GM12865 (cell line): ENCODE results near the gene CLASP1.

Source experiments
- DNase-seq: peaks from one replicate; pipeline ENCODE4 v3.0.0; 2010; ENCODE audit warnings: low read depth
- H3K4me3 ChIP-seq: 2 replicates; pipeline ENCODE4 v1.5.1; 2011; ENCODE audit warnings: mild to moderate bottlenecking, low read depth, low read length, control low read depth
- TF ChIP-seq, protein P1 (sequence below): IDR thresholded peaks from 2 replicates; pipeline ENCODE4 v1.5.1; 2011; ENCODE audit warnings: low read length, control low read depth, low read depth, inconsistent platforms; ENCODE audit not compliant: insufficient read depth; ENCODE audit errors: missing control alignments

CLASP1 gene

DNA sequence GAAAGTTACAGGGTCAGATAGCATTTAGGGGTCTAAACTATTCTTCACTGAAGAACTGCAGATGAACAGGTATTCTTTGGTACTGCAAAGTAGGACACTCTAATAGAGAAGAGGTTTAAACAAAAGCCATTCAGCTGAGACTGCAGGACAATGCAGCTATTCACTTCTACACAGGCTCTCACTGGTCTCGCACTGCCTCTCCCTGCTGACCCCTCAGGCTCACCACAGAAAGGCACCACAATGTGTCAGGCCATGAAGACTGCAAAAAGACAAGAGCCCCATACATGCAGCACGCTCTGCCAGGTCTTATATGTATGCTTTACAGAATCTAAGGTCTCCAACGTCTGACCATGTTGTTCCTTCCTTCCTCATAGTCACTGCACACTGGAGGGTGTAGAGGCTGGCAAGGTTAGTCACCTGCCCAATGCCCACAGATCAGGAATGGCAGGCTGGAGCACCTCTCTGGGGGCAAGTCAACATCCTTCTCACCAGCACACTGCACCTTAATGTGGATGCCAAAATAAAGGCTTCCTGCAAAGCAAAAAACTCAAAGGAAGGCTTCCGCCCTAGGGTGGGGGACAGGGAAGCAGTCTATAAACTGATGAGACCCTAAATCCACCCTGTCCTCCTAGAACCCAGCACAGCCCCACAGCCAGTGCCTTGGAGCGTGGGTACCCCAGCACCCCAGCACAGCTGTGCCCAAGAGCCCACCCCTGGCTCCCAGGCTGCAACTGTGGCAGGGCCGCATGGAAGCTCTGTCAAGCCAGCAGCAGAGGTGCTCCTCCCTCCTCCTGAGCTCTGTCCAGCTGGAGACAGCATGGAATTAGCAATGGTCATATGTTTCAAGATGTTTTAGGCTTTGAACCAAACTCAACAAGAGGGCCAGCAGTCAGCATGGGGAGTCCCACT, 129.3 kb downstream of the CLASP1 start:
- no peak overlapping the region for H3K4me3 ChIP-seq
- DNase-seq = no peak
- TF ChIP-seq, protein P1, sequence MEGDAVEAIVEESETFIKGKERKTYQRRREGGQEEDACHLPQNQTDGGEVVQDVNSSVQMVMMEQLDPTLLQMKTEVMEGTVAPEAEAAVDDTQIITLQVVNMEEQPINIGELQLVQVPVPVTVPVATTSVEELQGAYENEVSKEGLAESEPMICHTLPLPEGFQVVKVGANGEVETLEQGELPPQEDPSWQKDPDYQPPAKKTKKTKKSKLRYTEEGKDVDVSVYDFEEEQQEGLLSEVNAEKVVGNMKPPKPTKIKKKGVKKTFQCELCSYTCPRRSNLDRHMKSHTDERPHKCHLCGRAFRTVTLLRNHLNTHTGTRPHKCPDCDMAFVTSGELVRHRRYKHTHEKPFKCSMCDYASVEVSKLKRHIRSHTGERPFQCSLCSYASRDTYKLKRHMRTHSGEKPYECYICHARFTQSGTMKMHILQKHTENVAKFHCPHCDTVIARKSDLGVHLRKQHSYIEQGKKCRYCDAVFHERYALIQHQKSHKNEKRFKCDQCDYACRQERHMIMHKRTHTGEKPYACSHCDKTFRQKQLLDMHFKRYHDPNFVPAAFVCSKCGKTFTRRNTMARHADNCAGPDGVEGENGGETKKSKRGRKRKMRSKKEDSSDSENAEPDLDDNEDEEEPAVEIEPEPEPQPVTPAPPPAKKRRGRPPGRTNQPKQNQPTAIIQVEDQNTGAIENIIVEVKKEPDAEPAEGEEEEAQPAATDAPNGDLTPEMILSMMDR = no peak

DNA sequence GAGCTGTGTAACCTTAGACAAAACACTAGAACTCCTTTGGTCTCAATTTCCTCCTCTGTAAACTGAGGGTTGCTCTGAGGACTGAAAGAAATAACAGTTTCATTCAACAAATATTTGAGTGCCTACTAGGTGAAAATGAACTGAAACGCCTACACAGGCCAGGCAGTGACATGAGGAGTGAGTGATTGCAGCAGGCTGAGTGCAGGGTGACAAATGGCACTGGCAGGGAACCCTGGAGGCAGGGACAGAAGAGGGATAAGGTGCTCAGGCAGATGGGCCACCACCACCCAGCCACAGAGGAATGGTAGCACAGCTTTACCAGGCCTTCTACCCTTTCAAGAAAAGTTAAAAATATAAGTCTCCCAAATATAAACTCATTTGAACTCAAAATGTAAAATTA, 130.1 kb downstream of the CLASP1 start:
- DNase-seq = no peak
- TF ChIP-seq, protein P1 = no peak
- no peak overlapping the region for H3K4me3 ChIP-seq

DNA sequence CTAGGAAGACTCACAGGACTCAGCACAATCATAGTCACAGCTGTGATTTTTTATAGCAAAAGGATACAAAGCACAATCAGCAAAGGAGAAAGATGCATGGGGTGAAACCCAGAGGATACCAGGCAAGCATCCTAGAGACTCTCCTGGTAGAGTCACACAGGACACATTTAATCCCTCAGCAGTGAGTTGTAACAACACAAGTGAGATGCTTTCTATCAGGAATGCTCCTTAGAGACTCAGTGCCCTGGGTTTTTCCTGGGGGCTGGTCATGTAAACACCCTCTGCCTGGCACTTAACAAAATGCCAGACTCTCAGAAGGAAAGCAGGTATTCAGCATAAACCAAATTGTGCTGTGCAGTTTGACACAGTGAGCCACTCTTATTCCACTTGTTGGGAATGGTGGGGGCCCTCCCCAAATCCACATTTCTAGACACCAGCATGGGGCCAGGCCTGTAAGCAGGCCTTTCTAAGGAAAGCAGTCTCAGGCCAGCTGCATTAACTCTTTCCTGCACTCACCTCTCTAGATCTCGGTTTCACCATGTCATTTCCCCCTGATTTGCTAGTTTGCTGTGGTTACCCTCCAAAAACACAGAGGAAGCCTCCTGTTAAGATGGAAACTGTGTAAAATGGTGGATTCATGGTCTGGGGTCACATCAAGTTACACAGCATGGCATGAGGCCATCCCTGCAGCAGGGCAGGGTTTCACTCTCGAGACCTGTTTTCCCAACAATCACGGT, 135.5 kb downstream of the CLASP1 start:
- no peak overlapping the region for H3K4me3 ChIP-seq
- TF ChIP-seq, protein P1 = no peak
- peak; percentile 26 for DNase-seq

DNA sequence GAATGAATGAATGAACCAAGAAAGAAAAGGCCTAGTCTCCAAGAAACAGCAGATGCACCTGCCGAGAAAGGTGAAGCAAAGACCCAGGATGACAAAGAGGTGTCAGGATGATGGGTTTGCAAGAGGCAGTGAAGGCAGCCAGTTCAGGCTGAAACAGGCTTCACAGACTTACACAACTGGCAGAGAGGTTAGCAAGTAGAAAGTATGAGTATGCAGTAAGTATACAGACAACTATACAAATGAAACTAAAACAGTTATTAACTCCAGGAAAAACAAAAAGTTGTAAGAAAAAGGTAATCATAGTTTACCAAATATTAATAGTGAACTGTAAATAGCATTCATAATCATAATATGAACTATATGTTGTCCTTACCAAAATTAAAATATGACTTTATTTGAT, 138.4 kb downstream of the CLASP1 start:
- no peak overlapping the region for H3K4me3 ChIP-seq
- no peak for DNase-seq
- TF ChIP-seq, protein P1 = no peak

DNA sequence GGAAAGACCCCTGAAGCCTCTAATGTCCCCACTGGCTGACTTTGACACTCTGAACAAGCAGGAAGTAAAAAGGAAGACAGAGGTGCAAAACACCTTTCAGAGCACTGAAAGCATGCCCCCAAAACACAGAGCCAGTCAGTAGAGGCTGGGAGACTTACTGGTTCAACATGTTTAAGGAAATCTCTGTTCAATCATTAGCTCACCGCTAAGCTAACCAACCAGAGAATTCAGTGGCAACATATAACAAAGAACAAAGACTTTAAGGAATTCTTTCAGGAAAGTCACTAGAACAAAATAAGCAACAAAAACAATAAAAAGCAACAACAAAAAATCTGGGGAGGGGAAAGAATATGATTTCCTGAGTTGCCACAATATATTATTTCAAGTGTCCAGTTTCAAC, 142.6 kb downstream of the CLASP1 start:
- DNase-seq = no peak
- TF ChIP-seq, protein P1 = no peak
- H3K4me3 ChIP-seq = no peak overlapping the region

DNA sequence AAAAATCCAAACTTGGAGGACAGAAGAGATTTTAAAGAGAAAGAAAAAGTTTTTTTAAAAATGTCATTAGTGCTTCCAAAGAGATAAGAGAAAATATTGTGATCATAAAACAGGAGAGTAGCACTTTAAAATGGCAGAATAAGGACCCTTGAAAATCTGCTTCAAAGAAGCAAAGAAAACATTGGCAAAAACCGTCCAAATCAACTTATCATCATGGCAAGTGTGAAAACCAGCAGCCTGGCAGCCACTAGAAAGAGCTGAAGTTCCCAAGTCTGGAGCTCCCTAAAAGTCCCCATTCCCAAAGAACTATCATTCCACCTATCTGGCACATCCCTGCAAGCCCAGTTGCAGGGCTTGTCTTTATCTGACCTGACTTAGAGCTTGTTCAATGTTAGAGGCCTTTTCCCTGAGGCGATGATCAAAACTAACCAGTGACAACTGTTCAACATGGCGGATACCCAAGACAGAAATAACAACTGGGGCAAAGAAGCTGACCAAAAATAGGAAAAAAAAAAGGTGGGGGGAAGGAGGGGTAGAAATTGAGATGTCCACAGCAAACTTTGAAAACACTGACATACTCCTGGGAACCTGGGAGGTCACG, 143.2 kb downstream of the CLASP1 start:
- TF ChIP-seq, protein P1 = no peak
- H3K4me3 ChIP-seq = no peak overlapping the region
- no peak for DNase-seq
